HG02973 (cell line): ENCODE data around the gene ITGB1BP1.

Experiments used
- ATAC-seq: cut with Tn5 transposase; IDR thresholded peaks from one replicate; pipeline ENCODE4 v1.9.1; 2021; ENCODE audit warnings: moderate library complexity; ENCODE audit not compliant: unreplicated experiment

ITGB1BP1 gene

DNA sequence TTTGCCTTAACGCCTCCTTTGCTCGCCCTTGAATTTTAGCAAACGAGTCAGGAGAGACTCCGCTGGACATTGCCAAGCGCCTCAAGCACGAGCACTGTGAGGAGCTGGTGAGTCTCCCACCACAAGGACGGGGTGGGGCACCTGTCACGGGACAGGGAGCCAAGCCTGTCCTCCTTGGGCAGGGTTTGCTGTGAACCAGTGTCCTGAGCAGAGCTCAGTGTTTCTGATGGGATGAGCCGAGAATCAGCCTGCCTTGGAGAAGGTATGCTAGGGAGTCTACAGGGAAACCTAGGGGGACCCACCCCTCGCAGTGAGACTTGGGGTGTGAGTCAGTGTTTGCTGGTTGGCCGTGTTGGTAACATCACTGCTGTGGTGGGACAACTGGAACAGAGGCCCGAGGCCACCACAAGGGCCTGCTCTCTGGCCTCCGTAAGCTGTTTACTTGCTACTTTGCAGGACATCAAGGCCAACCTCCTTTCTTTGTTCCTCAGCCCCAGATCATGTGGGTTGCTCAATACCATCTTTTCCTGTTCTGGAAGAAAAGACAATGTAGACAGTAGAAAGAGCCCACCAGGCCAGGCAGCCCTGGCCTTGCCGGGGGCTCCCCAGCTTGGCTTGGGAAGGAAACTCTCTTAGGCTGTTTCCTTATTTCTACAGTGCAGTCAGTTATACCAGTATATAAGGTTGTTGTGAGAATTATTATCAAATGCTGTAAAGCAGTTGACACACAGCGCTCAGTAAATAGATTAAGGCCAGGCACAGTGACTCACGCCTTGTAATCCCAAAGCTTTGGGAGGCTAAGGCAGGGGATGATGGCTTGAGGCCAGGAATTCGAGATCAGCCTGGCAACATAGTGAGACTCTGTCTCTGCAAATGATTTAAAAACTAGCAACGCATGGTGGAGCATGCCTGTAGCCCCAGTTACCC, 42.4 kb downstream of the ITGB1BP1 start:
- no peak for ATAC-seq

DNA sequence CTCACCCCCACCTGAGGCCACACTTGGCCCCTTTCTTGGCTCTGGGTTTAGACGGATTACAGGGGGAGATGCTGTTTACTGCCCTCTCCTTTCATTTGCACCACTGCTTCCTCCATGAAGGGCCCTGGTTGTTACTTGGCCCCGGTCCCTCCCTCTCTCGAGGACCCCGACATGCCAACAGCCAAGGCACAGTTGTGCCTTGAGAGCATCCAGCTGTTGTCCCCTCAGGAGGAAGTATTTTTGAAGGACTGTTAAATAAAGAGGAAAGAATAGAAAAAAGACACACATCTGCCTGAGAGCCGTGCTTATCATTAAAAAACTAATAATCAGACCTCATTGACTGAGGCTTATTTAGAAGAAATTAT, 44.0 kb downstream of the ITGB1BP1 start:
- ATAC-seq, result no peak

DNA sequence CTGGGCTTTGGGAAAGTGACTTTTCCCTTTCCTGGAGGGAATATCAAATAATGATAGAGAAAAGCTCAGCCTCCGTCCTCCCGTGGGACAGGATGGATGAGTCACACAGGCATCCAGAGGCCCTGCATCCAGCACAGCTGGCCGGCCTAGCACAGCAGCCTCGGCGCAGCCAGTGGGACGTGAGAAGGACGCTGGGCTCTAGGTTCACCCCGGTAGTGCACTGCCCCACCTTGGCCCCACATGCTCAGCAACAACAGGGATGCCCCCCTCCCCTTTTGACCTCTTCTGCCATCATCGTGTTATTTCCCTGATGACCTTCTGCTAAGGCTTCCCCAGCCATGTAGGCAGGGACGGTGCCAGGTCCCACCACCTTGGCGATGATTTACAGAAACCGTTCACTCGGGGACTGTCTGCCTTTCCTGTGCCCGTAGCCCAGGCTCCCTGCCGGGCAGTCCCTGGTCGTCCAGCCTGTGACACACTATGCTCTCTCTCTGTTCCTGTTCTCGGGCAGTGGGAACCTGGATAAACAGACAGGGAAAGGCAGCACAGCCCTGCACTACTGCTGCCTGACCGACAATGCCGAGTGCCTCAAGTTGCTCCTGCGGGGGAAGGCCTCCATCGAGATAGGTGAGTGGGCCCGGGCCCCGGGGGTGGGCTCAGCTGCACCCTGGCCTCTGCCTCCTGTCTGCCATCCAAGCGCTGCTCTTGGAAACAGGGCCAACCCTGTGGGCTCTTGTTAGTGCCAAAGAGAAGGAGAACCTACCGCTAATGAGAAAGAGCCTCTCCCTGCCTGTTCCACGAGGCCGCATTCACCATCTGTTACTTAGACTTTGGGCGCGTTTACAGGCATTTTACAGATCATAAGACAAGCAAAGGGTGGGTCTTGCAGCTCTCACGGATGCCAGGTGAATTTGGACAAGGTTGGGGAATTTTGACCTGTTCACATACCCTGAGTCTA, 44.6 kb downstream of the ITGB1BP1 start:
- no peak for ATAC-seq

DNA sequence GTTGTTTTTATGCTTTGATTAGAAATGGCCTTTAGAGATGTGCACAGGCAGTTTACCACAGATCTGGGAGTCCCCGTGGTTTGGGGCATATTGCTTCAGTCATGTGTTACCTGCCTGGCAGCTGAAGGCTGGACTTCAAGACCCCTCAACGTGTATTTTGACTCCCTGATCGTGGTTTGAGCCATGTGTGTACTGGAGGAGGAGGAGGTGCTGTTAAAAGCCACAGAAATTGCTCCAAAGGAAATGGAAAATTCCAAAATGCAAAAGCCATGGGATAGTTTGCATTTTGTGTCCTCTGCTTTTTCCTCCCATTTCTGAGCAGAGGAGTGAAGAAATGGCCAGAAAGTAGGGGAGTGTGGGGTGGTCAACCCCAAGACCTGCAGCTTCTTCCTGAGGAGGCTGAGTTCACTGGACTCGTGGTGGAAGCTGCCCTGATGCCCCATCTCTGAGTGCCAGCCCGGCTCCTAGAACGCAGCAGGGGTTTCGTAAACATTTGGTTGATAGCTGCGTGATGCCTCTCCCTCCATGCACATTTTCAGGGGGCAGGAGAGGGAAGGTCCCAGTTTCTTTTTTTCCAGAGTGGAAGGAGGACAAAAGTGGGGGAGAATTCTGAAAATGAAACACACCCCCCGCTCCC, 45.7 kb downstream of the ITGB1BP1 start:
- ATAC-seq, result no peak

DNA sequence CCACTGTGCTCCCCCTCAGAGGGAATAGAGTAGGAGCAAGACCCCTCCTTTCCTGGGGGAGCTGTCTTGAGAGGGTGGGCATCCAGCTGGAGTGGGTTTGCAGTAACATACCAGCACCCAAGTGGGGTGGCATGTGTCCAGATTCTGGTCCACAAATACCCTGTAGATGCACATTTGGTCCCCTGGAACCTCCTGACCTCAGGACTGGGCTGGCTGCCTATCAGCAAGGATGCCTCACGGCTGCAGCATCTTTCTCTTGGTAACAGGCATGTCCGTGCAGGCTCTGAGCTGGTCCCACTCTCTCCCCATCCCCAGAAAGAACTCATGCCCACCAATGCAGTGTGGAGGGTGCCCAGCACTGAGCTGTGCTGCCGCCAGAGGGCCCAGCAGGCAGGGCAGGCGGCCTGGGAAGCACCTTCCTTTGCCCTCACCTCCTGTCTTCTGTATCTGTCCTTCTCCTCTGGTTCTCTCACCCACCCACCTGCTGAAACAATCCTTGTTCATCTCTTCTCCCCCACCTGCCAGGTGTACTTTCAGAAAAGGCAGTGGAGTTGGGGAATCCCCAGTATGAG, 47.4 kb downstream of the ITGB1BP1 start:
- no peak for ATAC-seq

DNA sequence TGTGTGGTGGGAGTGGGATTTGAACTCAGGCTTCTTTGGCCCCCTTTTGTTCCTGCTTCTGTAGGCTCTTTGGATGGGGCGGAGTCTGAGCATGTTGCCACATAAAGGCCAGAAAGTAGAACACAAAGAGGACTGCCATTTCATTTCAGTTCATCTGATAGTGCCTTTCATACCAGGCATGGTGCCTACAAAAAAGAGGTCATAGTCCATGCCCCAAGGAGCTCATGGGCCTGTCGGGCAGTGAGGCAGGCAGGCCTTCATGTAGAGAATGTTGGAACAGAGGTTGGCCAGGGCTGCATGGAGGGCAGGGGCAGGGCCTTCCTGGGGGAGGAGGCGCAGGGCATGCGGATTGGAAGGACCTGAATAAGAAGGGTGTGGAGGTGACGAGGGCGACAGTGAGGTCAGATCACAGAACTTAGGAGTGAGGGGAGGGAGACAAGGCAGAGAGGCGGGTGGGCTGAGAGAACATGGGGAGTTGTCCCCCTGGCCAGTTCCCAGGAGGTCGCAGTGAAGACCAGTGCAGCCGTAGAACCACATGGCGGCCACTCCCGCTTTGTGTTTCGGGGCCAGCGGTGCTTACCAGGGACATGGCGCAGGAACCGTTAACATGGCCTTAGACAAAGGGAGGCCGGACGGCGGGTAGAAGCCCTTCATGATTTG, 49.1 kb downstream of the ITGB1BP1 start:
- no peak for ATAC-seq

DNA sequence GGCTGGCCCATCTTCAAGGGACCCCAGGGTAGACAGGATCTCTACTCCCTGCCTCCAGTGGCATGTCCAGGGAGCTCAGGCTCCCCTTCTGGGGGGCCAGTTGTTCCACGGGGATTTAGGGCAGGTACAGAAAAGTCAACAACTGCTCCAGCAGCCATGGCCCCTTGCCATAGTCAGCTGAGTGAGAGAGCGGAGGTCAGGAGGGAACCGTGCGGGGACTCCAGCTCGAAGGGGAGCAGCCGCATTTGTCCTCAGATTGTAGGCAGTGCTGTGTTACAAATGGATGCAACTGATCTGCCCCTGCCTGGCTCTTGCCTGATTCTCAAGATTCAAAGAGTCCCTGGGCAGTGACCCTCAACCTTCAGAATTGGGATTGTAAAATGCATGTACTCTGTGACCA, 49.9 kb downstream of the ITGB1BP1 start:
- ATAC-seq, result no peak

DNA sequence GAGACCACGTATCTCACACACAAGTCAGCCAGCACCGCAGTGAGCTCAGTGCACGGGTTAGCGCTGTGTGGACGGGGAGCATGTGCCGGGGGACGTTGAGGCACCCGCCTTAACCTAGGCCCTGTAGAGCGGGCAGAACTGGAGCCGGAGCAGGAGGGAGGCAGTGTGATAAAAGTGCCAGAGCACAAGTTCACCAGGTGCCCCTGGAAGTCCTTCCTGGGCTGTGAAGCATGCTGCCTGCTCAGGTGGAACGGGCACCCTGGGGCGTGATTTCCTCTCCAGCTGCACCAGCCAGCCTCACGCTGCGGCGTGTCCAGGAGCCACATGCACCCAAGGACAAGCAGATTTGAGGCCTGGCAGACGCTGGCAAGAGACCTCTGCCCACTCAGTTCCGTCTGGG, 50.3 kb downstream of the ITGB1BP1 start:
- ATAC-seq, result no peak

DNA sequence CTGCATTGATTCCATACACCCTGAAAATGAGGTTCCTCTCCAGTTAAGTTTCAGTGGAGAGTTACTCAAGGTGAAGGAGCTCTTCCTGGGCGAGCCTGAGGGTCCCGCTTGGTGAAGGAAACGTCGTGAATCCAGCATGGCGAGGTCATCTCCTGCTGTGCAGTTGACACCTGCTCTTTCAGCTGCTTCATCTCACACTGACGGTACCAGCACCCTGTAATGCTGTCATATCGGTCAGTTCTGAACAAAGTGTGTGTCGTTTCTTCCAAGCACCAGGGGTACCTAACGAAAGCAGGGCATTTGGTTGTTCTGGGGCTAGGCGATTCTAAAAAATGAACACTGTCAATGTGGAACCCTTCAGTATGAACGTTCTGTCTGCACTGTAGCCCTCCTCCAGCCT, 52.6 kb downstream of the ITGB1BP1 start:
- ATAC-seq, result no peak

DNA sequence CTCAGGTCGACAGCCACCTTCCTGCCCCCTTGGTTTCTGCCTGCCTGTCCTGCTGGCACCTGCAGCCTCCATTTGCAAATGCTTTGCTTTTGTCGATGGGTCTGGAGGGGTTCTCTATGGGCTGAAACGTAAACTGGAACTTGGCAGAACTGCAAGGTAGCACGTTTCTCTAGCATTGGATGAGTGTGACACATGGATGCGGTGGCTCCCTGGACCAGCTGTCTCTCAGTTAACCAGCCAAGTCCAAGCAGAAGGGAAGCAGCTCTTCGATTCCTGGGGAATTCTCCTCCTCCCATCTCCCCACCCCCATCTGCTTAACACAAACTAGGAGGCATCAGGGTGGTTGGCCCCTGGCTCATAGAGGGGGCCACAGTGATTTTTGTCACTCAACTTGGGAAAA, 57.3 kb downstream of the ITGB1BP1 start:
- ATAC-seq, result no peak

DNA sequence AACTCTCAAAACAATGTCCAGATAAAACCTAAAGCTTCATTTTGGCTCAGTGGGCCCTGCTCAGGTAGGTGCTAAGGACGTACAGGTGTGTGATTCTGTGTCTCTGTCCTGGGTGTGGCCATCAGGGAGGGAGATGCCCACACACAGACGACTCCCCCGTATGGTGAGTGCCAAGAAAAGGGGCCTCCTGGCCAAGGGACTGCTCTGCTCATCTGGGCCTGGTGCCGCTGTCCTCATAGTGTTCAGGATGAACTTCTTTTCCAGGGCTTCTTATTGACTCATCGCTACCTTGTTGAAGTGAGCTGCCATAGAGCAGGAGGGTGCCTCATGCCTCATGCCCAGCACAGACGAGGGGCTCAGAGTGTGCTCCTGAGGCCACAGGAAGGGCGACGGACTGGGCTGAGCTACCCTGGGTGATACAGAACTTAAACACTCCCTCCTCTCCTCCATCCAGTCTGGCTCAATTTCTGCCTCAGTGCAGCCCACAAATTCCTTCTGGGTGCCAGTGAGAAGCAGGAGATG, 57.8 kb downstream of the ITGB1BP1 start:
- no peak for ATAC-seq

DNA sequence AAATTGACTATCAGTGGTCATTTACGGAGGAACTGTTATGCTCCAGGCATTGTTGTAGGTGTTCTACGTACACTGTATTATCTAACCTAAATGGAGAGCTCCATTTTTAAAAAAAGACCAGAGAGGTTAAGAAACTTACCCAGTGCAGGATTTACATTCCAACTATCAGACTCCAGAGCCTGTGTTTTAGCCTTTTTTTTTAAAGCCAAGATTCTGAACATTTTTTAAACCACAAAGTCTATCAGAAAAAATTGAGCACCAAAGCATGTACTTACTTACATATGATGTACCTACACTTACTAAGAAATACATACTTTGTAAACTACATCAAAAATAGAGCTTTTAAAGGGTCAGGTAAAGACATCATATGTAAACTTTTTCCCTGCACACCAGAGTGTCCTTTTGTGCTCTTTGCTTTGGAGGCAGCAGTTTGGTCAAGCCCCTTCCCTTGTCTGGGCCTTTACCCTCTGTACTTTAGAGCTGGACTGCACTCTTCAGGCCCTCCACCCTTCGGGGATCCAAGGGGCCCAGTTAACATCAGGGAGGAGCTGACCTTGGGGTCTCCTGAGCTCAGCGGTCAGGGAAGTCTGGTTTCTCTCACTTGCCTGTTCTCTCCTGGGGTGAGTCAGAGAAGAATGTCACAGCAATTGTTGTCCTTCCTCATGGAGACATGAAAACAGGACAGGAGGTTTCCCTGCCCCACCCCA, 58.4 kb downstream of the ITGB1BP1 start:
- no peak for ATAC-seq

DNA sequence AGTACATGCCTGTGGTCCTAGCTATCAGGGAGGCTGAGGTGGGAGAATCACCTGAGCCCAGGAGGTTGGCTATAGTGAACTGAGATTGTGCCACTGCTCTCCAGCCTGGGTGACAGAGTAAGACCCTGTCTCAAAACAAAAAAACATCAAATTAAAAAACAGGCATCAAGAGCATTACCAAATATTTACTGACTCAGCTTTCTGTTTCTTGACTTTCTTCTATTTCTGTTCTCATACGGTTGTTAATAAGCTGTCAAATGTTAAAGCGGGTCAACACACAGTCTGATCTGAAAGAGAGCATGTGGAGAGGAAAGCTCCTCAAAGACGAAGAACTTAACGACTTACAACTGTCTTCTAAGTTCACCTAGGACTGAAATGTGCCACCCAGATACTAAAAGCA, 59.0 kb downstream of the ITGB1BP1 start:
- no peak for ATAC-seq

DNA sequence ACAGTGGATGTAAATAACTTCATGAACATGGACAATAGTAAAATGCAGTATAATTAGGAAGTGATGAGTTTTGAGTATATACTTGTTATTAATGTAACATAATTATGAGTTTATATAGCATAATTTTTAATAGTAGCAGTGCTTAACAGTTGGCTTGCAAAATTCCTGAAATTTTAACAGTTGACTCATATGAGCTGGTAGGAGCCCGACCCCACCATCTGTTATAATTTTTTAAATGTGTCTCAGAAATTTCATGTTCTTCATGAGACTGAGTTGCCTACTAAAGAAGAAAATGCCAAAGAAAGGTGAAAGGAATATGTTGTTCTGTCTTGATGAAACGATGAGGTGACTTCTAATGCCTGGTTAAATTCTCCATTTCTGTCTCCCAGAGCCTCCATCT, 62.6 kb downstream of the ITGB1BP1 start:
- no peak for ATAC-seq

DNA sequence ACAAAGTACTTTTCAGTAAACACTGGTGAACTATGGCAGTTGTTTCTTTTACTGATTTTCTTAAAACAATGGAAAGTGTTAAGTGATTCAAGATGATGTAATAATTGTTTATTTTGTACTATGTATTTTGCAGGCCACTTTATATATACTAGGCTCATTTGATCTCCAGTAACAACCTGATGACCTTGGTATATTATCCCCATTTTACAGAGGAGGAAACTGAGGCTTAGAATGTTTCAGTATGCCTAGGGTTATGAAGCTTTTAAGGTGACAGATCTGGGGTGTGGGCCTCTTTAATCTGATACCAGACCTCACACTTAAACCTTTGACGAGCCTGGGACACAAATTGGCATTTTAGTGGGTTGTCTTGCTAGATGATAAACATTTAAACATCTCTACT, 63.2 kb downstream of the ITGB1BP1 start:
- no peak for ATAC-seq

DNA sequence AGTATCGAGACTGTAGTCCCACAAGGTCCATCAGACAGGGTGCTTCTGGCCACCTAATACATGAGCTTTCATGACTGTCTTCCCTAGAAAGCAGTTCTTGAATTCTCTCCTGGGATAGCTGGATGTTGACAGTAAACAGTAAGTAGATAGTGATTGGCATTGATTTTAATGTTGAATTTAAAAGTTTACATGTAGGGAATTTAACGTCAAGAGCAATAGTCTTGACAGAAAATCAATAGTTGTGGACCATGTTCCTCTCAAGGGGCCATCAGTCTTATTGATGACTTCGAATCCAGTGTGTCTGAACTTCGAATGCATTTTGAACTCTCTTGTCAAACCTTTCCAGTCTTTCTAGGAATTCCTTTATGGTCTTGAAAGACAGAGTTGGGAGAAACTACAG, 63.9 kb downstream of the ITGB1BP1 start:
- ATAC-seq, result no peak

DNA sequence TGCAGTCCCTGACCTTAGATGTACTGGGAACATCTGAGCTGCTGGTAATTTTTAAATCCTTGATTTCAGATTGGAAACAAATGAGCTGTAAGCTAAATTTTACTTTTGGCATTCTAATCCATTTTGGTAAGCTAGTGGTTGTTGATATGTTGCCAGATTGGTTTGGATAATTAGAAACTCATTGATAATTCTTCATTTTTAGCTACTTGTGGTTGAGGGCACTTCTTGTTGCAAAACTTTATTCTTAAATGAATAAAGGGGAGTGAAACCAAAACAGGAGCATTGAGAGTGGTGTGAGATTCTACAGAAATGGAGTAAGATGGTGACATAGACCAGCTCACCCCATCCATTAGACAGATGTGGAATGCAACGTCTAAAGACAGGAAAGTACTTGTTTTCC, 64.5 kb downstream of the ITGB1BP1 start:
- ATAC-seq, result no peak

DNA sequence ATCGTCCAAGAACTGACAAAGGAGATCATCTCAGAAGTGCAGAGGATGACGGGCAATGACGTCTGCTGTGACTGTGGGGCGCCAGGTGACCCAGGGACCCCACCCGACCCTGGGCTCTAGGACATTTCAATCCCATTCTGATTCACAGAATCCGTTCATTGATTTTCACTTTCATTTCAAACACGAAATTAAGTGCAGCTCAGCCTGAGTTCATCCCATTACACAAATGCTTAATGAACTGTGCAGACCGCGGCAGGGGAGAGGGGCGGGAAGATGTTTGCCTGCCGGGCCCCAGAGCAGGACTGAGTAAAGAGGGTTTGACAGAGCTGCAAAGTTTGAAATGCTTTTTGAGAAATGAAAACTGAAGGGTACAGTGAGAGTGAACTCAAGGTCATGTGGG, 67.1 kb downstream of the ITGB1BP1 start:
- ATAC-seq, result no peak

DNA sequence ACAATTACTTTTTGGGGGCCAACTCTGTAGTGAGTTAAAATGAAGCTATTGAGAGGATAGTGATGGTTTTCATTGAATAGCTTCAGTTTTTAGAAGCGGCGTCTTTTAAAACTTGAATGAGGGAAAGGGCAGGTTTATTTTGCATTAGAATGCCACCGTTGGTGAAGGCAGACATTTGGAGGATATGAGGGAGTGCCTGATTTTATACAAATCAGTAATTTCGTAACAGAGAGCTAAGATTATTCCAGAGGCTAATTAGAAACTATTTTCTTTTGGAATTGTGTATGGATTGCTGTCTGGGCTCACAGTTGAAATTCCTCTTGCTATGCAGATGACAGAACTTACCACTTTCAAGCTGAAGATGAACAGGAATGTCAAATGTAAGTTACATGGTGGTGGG, 67.6 kb downstream of the ITGB1BP1 start:
- no peak for ATAC-seq

DNA sequence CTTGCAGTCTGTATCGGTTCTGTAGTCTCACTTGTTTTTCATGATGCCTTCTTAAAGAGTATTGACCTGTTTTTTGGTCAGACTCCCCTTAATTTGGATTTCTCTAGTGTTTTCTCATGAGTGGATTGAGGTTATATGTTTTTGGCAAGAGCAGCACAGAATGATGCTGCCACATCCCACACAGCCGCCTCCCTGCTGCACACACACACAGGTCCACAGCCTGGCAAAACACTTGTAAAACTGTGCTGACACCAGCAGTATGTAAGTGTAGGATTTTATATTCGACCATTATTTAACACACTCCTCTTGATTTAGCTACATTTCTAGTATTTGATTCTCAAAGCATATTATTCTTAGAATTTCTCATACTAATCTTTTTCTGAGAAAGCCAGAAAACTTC, 68.1 kb downstream of the ITGB1BP1 start:
- no peak for ATAC-seq
